ENCODE data around the gene DAPK2.

Gene DAPK2

GRCh38 chr15:63909819-63910437 is 136.4 kb downstream of the DAPK2 start:
- H2AFZ ChIP-seq (ENCODE audit: low read depth, low read length): no peak overlapping the region

GRCh38 chr15:63908991-63909390 is 137.3 kb downstream of the DAPK2 start:
- no peaks in the 10 kb centered on the region for H3K79me2 ChIP-seq (ENCODE audit: low read length)
- H2AFZ ChIP-seq (ENCODE audit: low read depth, low read length): no peak overlapping the region
- no peaks in the 10 kb centered on the region for H3K27me3 ChIP-seq (ENCODE audit: low read depth, low read length)
- H3K4me1 ChIP-seq (ENCODE audit: low read length): peaks cover 26% of the 10 kb centered on the region
- no peak overlapping the region for H3K9ac ChIP-seq (ENCODE audit: low read length)
- no peak overlapping the region for H3K4me3 ChIP-seq (ENCODE audit: low read length)
- TF ChIP-seq CTCF (IDR thresholded peaks at IDR 0.05; ENCODE audit: low read depth, low read length) (no peak), EZH2phosphoT487 (IDR thresholded peaks at IDR 0.05; ENCODE audit: low read depth) (no peak)
- no peaks in the 10 kb centered on the region for H3K36me3 ChIP-seq (replicated peaks; ENCODE audit: low read depth, low read length)
- H3K4me2 ChIP-seq (ENCODE audit: low read length): no peak overlapping the region
- H3K27ac ChIP-seq (ENCODE audit: low read length): no peak overlapping the region
- H4K20me1 ChIP-seq (ENCODE audit: insufficient read depth, low read length): no peaks in the 10 kb centered on the region
- H3K9me3 ChIP-seq (ENCODE audit: insufficient read depth, low read length): no peaks in the 10 kb centered on the region

More at GRCh38 chr15:63909819-63910437, 136.4 kb downstream of the DAPK2 start:
- Histone ChIP-seq H4K20me1 (ENCODE audit: insufficient read depth, low read length) (no peaks in the 10 kb centered on the region), H3K27me3 (ENCODE audit: low read depth, low read length) (no peaks in the 10 kb centered on the region), H3K4me3 (ENCODE audit: low read length) (no peak overlapping the region), H3K27ac (ENCODE audit: low read length) (no peak overlapping the region), H3K9ac (ENCODE audit: low read length) (no peak overlapping the region), H3K4me1 (ENCODE audit: low read length) (peaks cover 17% of the 10 kb centered on the region), H3K4me2 (ENCODE audit: low read length) (no peak overlapping the region), H3K36me3 (replicated peaks; ENCODE audit: low read depth, low read length) (no peaks in the 10 kb centered on the region), H3K79me2 (ENCODE audit: low read length) (no peaks in the 10 kb centered on the region), H3K9me3 (ENCODE audit: insufficient read depth, low read length) (no peaks in the 10 kb centered on the region)
- no peak for TF ChIP-seq CTCF (IDR thresholded peaks at IDR 0.05; ENCODE audit: low read depth, low read length)

DNA sequence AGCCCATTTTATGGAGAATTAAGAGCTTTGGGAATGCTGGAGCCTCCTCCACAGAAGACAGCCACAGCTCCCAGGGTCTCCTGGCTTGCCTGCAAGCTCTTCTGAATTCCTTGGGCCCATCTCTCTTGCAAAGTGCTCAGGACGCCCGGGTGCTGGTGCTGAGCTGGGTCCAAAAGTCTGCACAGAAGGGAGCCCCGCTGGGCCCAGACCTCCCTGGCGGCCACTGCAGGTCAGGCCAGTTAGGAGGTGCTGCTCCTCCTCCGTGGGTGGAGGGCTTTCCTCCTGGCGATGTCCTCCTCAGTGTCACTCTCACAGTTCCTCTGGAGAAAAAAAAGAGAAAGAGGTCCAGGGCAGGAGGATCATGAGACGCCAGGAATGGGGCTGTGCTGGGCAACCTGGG is 138.0 kb downstream of the DAPK2 start:
- H3K9me3 ChIP-seq (ENCODE audit: insufficient read depth, low read length): no peaks in the 10 kb centered on the region
- H3K4me2 ChIP-seq (ENCODE audit: low read length): no peak overlapping the region
- no peaks in the 10 kb centered on the region for H4K20me1 ChIP-seq (ENCODE audit: insufficient read depth, low read length)
- no peak overlapping the region for H3K9ac ChIP-seq (ENCODE audit: low read length)
- H3K27ac ChIP-seq (ENCODE audit: low read length): no peak overlapping the region
- H3K36me3 ChIP-seq (replicated peaks; ENCODE audit: low read depth, low read length): no peaks in the 10 kb centered on the region
- H3K27me3 ChIP-seq (ENCODE audit: low read depth, low read length): no peaks in the 10 kb centered on the region
- H3K79me2 ChIP-seq (ENCODE audit: low read length): no peaks in the 10 kb centered on the region
- no peak overlapping the region for H3K4me3 ChIP-seq (ENCODE audit: low read length)
- TF ChIP-seq EZH2phosphoT487 (IDR thresholded peaks at IDR 0.05; ENCODE audit: low read depth): no peak
- no peak for TF ChIP-seq CTCF (IDR thresholded peaks at IDR 0.05; ENCODE audit: low read depth, low read length)
- peaks cover 34% of the 10 kb centered on the region for H3K4me1 ChIP-seq (ENCODE audit: low read length)
- no peak overlapping the region for H2AFZ ChIP-seq (ENCODE audit: low read depth, low read length)

GRCh38 chr15:63907521-63907920 is 138.8 kb downstream of the DAPK2 start:
- Histone ChIP-seq H3K27ac (ENCODE audit: low read length) (no peak overlapping the region), H3K9ac (ENCODE audit: low read length) (no peak overlapping the region), H3K4me3 (ENCODE audit: low read length) (no peak overlapping the region), H3K9me3 (ENCODE audit: insufficient read depth, low read length) (no peaks in the 10 kb centered on the region), H2AFZ (ENCODE audit: low read depth, low read length) (no peak overlapping the region), H3K79me2 (ENCODE audit: low read length) (no peaks in the 10 kb centered on the region), H3K4me2 (ENCODE audit: low read length) (no peak overlapping the region), H3K4me1 (ENCODE audit: low read length) (peaks cover 38% of the 10 kb centered on the region), H4K20me1 (ENCODE audit: insufficient read depth, low read length) (no peaks in the 10 kb centered on the region), H3K27me3 (ENCODE audit: low read depth, low read length) (no peaks in the 10 kb centered on the region), H3K36me3 (replicated peaks; ENCODE audit: low read depth, low read length) (no peaks in the 10 kb centered on the region)
- no peak for TF ChIP-seq EZH2phosphoT487 (IDR thresholded peaks at IDR 0.05; ENCODE audit: low read depth)
- TF ChIP-seq CTCF (IDR thresholded peaks at IDR 0.05; ENCODE audit: low read depth, low read length): no peak

Data from OCI-LY3 (cell line).